Non-pigmented ciliary epithelial cell (primary cell): ENCODE results near the gene DDA1.
A peak's percentile ranks its signal among the peaks of the same experiment; 100 is the strongest.

Experiments
- DNase-seq: peaks from one replicate; pipeline ENCODE4 v3.0.0-alpha.2; 2010; ENCODE audit warnings: low read depth

The DDA1 gene

GRCh38 chr19:17330262-17331044, 21.1 kb downstream of the DDA1 start:
- DNase-seq: no peak

GRCh38 chr19:17331045-17331558, 21.7 kb downstream of the DDA1 start:
- DNase-seq: no peak

- no peak for DNase-seq
Measured at GRCh38 chr19:17332360-17332676, 23.0 kb downstream of the DDA1 start.

GRCh38 chr19:17332677-17333581, 23.6 kb downstream of the DDA1 start:
- no peak for DNase-seq

GRCh38 chr19:17333611-17334413, 24.4 kb downstream of the DDA1 start:
- DNase-seq: no peak

- DNase-seq: peak; percentile 94
Measured at GRCh38 chr19:17334414-17335409, 25.3 kb downstream of the DDA1 start, which contains the start of gene ANO8. TSS of gene ANO8 (minus strand) at chr19:17334855. CDS start at chr19:17334670, 185 bp downstream.

GRCh38 chr19:17335575-17335974, 26.2 kb downstream of the DDA1 start:
- DNase-seq: no peak

GRCh38 chr19:17336872-17337674, 27.7 kb downstream of the DDA1 start, which contains the start of gene GTPBP3:
TSS of gene GTPBP3 (plus strand) at chr19:17337553. CDS start at chr19:17337612, 59 bp downstream.
- DNase-seq: peak; percentile 96

- no peak for DNase-seq
Measured at GRCh38 chr19:17337675-17338432, 28.5 kb downstream of the DDA1 start.

GRCh38 chr19:17338433-17339078, 29.2 kb downstream of the DDA1 start:
- DNase-seq: no peak

GRCh38 chr19:17339088-17339741, 29.9 kb downstream of the DDA1 start:
- no peak for DNase-seq

- DNase-seq: no peak
Measured at GRCh38 chr19:17340302-17340870, 31.0 kb downstream of the DDA1 start.

- DNase-seq: no peak
Measured at GRCh38 chr19:17340871-17341357, 31.6 kb downstream of the DDA1 start.

- no peak for DNase-seq
Measured at GRCh38 chr19:17341386-17341785, 32.0 kb downstream of the DDA1 start.

GRCh38 chr19:17341845-17342244, 32.5 kb downstream of the DDA1 start:
- DNase-seq: no peak

GRCh38 chr19:17346109-17346671, 36.8 kb downstream of the DDA1 start:
- DNase-seq: no peak

GRCh38 chr19:17347361-17347760, 38.0 kb downstream of the DDA1 start:
- no peak for DNase-seq
